Muscle of back (tissue), 11 donors: ENCODE data around the gene KIF2C. TPM values are rescaled to one million over a fixed set of nuclear protein-coding genes. Genes with fewer than 3 reads are reported as not detected.
"Not testable (repeated sequence)": the region's sequence is repeated elsewhere in the genome, so short reads cannot be mapped to it uniquely, and the experiment has no call there.

Experiments
- DNase-seq, 3 donors: peaks; one replicate each; pipeline versions ENCODE4 v3.0.0 to v3.0.0-alpha.2; 2013
- polyA plus RNA-seq, 10 donors: library from polyadenylated mRNA; unstranded; fragments of 120-200 nt; gene quantifications; one replicate each; pipeline ENCODE4 v1.2.1, GENCODE V29; 2013; ENCODE audit not compliant: insufficient read length in 10 of 10

The KIF2C gene
- polyA plus RNA-seq, 10 donors = 8.2 to 19.1 (median 11.4) TPM

GRCh38 chr1:44792736-44793502 is 53.3 kb downstream of the KIF2C start:
- DNase-seq = no peak

GRCh38 chr1:44797886-44798285 is 58.2 kb downstream of the KIF2C start:
- DNase-seq = not testable (repeated sequence)

- DNase-seq = no peak
Observed at GRCh38 chr1:44798481-44799365, 59.1 kb downstream of the KIF2C start.

- peak; percentile 98 to 99 (median 98) for DNase-seq
Observed at GRCh38 chr1:44799770-44800584, 60.3 kb downstream of the KIF2C start, which contains the start of gene PLK3. TSS of gene PLK3 (plus strand) at chr1:44800377. CDS start at chr1:44800464, 87 bp downstream.

- peak in 1 of 3 donors; percentile 45 for DNase-seq
Observed at GRCh38 chr1:44801491-44802305, 62.1 kb downstream of the KIF2C start.

- DNase-seq = peak in 1 of 3 donors; percentile 62
Observed at GRCh38 chr1:44802306-44803061, 62.8 kb downstream of the KIF2C start.

- DNase-seq = no peak
Observed at GRCh38 chr1:44803062-44803311, 63.4 kb downstream of the KIF2C start.

GRCh38 chr1:44803312-44804095 is 63.9 kb downstream of the KIF2C start:
- no peak for DNase-seq

GRCh38 chr1:44805311-44806024 is 65.8 kb downstream of the KIF2C start:
- peak in 1 of 3 donors; percentile 20 for DNase-seq

- peak in 1 of 3 donors; percentile 8 for DNase-seq
Observed at GRCh38 chr1:44806025-44806703, 66.5 kb downstream of the KIF2C start.

GRCh38 chr1:44806704-44807363 is 67.2 kb downstream of the KIF2C start, which contains the start of gene DYNLT4:
TSS of gene DYNLT4 (minus strand) at chr1:44807351. CDS start at chr1:44806668, 683 bp downstream.
- DNase-seq = no peak

GRCh38 chr1:44807364-44808062 is 67.9 kb downstream of the KIF2C start:
- peak; percentile 95 to 98 (median 97) for DNase-seq

- peak; percentile 86 to 97 (median 91) for DNase-seq
Observed at GRCh38 chr1:44808063-44808937, 68.7 kb downstream of the KIF2C start, which contains the start of gene BTBD19. TSS of gene BTBD19 (plus strand) at chr1:44808523. CDS start at chr1:44808821, 298 bp downstream.

GRCh38 chr1:44808938-44809917 is 69.6 kb downstream of the KIF2C start:
- peak in 2 of 3 donors; percentile 64 to 87 for DNase-seq
